ENCODE data around the gene PIM2.
A peak's percentile ranks its signal among the peaks of the same experiment; 100 is the strongest.

The PIM2 gene

DNA sequence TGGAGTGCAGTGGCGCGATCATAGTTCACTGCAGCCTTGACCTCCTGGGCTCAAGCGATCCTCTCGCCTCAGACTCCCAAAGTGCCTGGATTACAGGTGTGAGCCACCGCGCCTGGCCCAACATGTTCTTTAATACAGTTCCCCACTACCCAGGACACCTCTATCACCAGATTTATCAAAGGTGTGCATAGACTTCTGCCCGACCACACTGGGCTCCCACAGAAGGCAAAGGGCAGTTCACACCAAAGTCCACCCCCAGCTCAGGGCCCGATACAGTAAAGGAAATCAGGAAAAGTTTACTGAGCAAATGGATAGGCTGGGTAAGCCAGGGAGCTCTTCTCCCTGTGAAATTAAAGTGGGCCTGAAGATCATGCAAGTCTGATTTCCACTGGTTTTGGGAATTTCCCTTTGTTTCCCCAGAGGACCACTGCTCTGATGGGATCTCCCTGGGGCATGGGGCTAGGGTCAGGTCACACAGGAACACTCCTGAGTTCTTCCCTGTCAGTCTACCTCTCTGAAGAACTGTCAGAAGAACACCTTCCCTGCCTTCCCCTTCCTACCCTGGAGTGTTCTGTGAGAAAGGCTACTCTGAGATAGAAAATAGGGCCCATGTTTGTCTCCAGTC lies 17.7 kb upstream of the PIM2 start:
- DNase-seq (ENCODE audit: low read depth, low spot score): no peak

GRCh38 chrX:48935301-48935670 lies 16.5 kb upstream of the PIM2 start:
- DNase-seq (ENCODE audit: low read depth, low spot score): no peak

DNA sequence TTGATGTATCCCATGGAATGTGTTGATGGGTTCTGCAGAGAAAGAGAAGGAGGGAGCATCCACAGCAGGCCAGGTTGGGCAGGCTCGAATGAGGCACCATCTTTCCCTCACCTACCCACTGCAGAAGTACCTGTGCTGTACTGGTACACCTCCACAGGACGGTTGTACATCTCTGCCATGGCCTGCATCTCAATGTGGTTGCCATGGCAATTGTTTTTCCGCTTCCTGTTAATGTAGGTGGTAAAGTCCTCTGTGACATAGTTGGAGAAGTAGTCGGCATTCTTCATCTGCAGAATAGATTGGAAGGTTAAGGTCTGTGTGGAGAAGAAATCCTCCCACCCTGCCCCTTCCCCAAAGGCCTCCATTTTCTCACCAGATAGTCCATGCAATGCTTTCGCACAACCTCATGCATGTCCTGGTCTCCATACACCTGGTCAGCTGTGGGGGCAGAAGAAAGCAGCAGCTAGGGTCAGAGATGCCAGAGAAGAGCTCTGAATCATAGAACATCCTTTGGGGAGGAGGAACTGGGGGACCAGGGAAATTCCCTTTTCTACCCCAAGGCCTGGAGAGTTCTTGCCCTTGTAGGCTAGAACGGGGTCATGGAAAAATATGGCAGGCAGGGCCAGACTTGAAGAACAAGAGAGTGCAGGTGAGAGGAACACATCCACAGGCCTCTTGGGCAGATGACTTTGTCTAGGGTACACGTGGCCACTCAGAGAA lies 15.9 kb upstream of the PIM2 start:
- no peak for DNase-seq (ENCODE audit: low read depth, low spot score)

DNA sequence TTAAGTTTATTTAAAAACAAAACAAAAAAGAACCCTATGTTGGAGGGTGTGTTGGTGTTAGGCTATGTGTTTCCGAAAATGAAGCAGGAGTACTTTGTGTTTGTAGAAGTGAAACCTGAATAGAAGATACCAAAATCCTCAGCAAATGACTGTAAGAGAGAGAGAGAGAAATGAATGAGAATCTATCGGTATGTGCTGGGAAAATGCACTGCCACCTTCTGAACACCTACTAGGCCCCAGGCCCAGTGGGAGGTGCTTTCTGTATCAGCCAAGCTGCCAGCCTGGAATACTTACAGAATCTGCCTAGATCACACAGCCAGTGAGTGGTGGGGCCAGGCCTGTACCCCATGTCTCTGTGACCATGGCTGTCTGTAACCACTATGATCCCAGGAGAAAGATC lies 14.9 kb upstream of the PIM2 start:
- no peak for DNase-seq (ENCODE audit: low read depth, low spot score)

GRCh38 chrX:48927736-48928382 lies 9.0 kb upstream of the PIM2 start:
- DNase-seq (ENCODE audit: low read depth, low spot score): no peak

DNA sequence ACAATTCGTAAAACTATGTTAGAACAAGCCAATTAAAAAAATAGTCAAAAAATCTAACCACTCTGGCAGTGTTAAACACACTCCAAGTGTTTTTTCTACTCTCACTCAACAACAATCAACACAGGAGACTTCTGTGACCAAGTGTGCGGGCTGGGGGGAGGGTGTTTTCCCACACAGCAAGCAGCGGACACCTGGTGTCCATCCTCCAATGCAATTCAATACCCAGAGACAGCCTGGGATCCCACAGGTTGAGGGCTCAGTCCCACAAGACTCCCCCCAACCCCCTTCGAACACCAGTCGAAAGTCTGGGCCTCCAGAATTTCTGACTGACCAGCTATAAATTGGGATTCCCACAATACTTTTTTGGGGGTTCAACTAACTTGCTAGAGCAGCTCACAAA lies 8.3 kb upstream of the PIM2 start:
- no peak for DNase-seq (ENCODE audit: low read depth, low spot score)

DNA sequence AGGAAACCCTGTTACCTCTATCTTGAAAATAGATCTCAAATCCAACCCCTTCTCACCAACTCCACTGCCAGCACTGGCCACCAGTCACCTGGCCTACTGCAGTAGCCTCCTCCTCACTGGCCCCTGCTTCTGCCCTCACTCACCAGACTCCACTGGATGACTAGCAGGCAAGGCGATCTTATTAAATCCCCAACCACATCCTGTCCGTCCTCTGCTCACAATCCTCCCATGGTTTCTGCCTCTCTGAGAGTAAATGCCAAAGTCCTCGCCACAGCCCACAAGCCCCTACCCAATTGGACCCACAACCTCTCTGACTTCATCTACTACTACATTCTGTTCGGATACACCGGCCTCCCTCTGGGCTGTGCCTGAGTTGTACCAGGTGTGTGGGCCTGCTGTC lies 5.4 kb upstream of the PIM2 start:
- no peak for DNase-seq (ENCODE audit: low read depth, low spot score)

DNA sequence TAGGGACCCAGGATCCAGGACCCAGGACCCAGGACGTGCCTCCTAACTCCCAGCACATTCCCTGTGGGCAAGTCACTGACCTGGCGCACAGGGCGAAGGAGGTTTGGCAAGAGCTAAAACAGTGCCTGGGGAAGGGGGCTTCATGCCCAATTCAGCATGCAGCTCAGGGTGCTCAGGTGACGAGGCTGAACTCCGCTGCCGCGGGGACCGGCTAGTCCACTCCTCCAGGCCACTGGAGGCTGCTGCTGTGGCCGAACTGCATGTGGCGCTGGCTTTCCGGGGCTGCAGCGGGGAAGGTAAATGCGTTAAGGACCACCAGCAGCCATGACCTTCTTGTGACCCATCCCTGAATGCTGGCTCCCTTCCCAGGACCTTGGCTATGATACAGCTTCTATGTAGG lies 4.9 kb upstream of the PIM2 start:
- no peak for DNase-seq (ENCODE audit: low read depth, low spot score)

DNA sequence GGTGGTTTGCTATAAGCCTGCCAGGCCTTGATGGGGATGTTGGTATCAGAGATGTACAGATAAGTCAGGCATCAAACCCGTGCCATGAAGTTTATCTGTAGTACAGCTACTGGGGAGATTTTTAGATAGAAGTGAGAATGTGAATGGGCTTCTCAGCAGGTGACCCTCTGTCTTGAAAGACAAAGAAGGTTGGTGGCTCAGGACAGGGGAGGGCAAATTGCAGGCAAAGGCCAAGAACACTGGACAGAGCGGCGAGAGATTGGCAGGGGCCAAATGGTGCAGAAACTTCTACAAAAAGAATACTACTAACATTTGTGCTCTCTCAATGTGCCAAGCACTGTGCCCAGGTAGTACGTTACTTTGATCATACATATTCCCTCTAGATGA lies 1.9 kb upstream of the PIM2 start:
- no peak for DNase-seq (ENCODE audit: low read depth, low spot score)

- no peak for DNase-seq (ENCODE audit: low read depth, low spot score)
Observed at GRCh38 chrX:48919947-48920717, 1.3 kb upstream of the PIM2 start.

DNA sequence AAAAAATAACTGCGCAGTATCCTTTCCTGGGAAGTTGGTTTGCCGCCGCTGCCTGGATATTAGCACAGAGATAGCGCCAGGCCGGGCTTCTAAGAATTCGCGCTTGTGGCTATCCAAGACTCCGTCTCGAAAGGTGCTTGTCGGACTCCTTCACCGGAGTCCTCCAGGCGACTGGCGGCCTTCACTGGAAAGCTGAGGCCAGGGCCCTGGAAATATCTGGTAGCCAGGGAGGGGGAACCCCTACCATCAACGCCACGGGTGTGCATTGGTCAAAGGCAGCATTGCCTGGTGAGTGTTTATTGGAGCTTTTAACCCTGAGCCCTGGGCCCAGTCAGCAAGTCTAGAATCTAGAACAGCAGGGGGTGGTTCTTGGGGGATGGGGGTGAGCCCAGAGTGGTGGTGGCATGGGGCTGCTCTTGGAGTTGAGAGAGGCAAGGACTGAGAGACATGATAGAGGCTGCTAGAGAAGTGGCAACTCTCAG lies 577 bp upstream of the PIM2 start:
- no peak for DNase-seq (ENCODE audit: low read depth, low spot score)

- no peak for DNase-seq (ENCODE audit: low read depth, low spot score)
Observed at GRCh38 chrX:48918301-48918642, 552 bp downstream of the PIM2 start.

GRCh38 chrX:48917139-48918001 lies 1.5 kb downstream of the PIM2 start:
- peak; percentile 76 for DNase-seq (ENCODE audit: low read depth, low spot score)

GRCh38 chrX:48914593-48915493 lies 4.0 kb downstream of the PIM2 start:
- DNase-seq (ENCODE audit: low read depth, low spot score): no peak

GRCh38 chrX:48913605-48914366 lies 5.0 kb downstream of the PIM2 start:
- no peak for DNase-seq (ENCODE audit: low read depth, low spot score)

- peak; percentile 81 for DNase-seq (ENCODE audit: low read depth, low spot score)
Observed at GRCh38 chrX:48911412-48912182, 7.2 kb downstream of the PIM2 start, which contains the start of gene SLC35A2. TSS of gene SLC35A2 (minus strand) at chrX:48911646. CDS start at chrX:48911636, 10 bp downstream.

GRCh38 chrX:48910926-48911411 lies 7.9 kb downstream of the PIM2 start:
- no peak for DNase-seq (ENCODE audit: low read depth, low spot score)

- DNase-seq (ENCODE audit: low read depth, low spot score): no peak
Observed at GRCh38 chrX:48909703-48910294, 9.0 kb downstream of the PIM2 start.

Measured in activated CD4-positive, CD25-positive, alpha-beta regulatory T cell treated with anti-CD3 and anti-CD28 coated beads, Interleukin-2, amount 50 U/mL, for 16 hours (primary cell).